Dermis microvascular lymphatic vessel endothelial cell (primary cell): ENCODE data around the gene TRIM8. TPM values are rescaled to one million over a fixed set of nuclear protein-coding genes. Genes with fewer than 3 reads are reported as not detected.

Experiments
- DNase-seq, 2 donors: peaks; one replicate each; pipeline versions ENCODE4 v3.0.0 to v3.0.0-alpha.2; 2010; ENCODE audit warnings: low read depth in 2 of 2
- total RNA-seq: library from RNA; depleted of rRNA; stranded (reverse); fragments of >200 nt; gene quantifications from 2 replicates; pipeline ENCODE4 v1.2.1, GENCODE V29; 2014

TRIM8 gene
- total RNA-seq, 1 donor from 2014 or later: 38.4 TPM

GRCh38 chr10:102632394-102633111 is 11.7 kb upstream of the TRIM8 start:
- DNase-seq: no peak

GRCh38 chr10:102633287-102633686 is 11.0 kb upstream of the TRIM8 start:
- peak in 1 of 2 donors; percentile 92 for DNase-seq

GRCh38 chr10:102633848-102634247 is 10.4 kb upstream of the TRIM8 start:
- no peak for DNase-seq

- no peak for DNase-seq
Measured at GRCh38 chr10:102634686-102635085, 9.6 kb upstream of the TRIM8 start.

GRCh38 chr10:102635377-102635776 is 8.9 kb upstream of the TRIM8 start:
- DNase-seq: no peak

GRCh38 chr10:102639537-102639936 is 4.7 kb upstream of the TRIM8 start:
- no peak for DNase-seq

- DNase-seq: no peak
Measured at GRCh38 chr10:102641402-102641801, 2.9 kb upstream of the TRIM8 start.

- DNase-seq: peak; percentile 93 to 99
Measured at GRCh38 chr10:102641880-102642735, 2.2 kb upstream of the TRIM8 start.

- DNase-seq: peak; percentile 44 to 67
Measured at GRCh38 chr10:102642736-102643335, 1.4 kb upstream of the TRIM8 start.

- DNase-seq: peak; percentile 63 to 86
Measured at GRCh38 chr10:102643336-102644065, 778 bp upstream of the TRIM8 start.

- peak; percentile 60 to 88 for DNase-seq
Measured at GRCh38 chr10:102644646-102645387, 538 bp downstream of the TRIM8 start.

- DNase-seq: peak; percentile 87 to 90
Measured at GRCh38 chr10:102645388-102645740, 1.1 kb downstream of the TRIM8 start.

GRCh38 chr10:102645741-102646609 is 1.7 kb downstream of the TRIM8 start:
- peak; percentile 73 to 95 for DNase-seq

- DNase-seq: no peak
Measured at GRCh38 chr10:102646610-102647442, 2.5 kb downstream of the TRIM8 start.

- no peak for DNase-seq
Measured at GRCh38 chr10:102647443-102648268, 3.4 kb downstream of the TRIM8 start.

- DNase-seq: no peak
Measured at GRCh38 chr10:102648269-102648888, 4.1 kb downstream of the TRIM8 start.

- DNase-seq: no peak
Measured at GRCh38 chr10:102648889-102649796, 4.9 kb downstream of the TRIM8 start.
